HG03108 (cell line): Measurements from ENCODE around the gene FMNL3.
A peak's percentile ranks its signal among the peaks of the same experiment; 100 is the strongest.

Source experiments
- ATAC-seq: cut with Tn5 transposase; IDR thresholded peaks from one replicate; pipeline ENCODE4 v1.9.1; 2021; ENCODE audit warnings: moderate library complexity; ENCODE audit not compliant: unreplicated experiment

The FMNL3 gene

DNA sequence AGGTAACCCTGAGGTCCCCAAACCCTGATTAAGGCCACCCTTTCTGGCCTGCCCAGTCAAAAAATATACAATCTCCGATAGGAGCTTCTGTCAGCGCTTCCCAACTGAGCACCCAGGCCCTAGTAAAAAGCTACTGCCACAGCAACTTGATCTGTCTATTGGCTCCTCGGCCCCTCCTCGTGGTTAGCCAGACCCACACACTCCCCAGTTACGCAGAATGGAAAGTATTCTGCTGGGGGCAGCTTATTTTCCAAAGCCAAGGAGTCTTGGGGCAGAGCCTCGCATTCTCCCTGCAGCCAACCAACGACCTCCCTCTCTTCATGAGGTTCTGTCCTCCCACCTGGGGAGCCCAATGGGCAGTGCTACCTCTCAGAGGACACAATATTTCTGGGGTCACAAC is 32.1 kb downstream of the FMNL3 start:
- no peak for ATAC-seq

DNA sequence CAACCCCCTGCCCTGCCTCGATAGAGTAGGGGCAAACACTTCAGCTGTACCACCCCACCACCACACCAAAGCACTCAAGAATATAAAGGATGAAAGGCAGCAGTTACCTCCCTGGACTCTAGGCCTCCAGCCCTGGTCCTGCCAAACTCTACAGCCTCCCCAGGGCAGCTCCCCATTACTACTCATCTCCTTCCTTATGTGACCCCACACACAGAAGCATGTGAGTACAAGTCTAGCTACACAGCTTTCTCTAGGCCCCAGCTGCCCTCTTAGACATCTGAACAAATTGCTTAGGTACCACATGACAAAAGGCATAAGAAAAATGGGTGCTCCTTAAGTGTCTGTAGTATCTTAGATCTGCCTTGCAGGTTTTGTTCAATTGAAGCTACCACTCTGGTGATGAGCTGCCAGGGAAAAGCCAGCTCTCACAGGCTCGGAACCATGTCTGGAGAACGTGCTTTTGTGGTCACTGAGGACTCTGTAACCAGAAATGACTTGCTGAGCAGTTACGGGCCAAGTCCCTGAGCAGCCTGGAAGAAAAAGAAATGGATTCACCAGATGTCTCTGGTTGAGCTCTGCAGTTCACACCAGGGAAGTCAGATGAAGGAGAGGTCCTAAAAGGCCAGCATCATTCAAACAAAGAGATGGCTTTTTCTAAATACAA is 32.8 kb downstream of the FMNL3 start:
- no peak for ATAC-seq

DNA sequence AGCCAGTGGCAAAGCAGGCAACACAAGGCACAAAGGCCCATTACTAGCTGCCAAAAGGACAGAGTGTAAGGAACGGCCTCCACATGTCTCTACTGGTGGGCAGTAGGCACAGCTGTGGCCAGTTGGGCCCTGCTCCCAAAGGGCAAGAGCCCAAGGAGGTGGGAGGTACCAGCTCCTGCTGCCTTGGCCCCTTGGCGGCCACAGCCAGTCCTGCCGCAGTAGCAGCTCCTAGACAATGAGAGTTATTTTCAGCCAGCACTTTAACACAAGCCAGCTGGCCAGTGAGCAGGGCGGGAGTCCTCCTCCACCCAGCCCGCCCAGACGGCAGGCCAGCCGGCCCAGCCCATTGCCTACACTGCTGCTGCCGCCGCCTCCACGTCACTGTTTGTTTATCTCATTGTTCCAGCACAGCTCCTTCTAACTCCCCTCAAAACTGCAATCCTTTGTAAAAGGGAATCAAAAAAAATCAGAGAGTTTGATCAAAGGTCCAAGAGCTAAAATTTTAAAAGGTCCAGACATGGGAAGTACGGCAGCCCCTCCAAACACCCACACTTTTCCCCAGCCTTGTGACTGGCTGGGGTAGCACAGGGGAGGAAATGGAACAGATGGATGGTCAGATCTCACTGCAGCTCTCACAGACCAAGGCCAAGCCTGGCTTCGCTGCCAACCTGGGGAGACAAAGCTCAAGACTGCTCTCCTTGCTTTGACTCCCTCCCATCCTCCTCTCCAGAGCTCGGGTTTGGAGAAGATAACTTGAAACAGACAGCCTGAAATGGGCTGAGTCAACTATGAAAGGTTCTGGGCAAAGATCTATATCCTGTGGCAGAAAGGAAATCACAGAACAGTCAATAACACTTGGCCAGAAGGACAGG is 33.5 kb downstream of the FMNL3 start:
- no peak for ATAC-seq

DNA sequence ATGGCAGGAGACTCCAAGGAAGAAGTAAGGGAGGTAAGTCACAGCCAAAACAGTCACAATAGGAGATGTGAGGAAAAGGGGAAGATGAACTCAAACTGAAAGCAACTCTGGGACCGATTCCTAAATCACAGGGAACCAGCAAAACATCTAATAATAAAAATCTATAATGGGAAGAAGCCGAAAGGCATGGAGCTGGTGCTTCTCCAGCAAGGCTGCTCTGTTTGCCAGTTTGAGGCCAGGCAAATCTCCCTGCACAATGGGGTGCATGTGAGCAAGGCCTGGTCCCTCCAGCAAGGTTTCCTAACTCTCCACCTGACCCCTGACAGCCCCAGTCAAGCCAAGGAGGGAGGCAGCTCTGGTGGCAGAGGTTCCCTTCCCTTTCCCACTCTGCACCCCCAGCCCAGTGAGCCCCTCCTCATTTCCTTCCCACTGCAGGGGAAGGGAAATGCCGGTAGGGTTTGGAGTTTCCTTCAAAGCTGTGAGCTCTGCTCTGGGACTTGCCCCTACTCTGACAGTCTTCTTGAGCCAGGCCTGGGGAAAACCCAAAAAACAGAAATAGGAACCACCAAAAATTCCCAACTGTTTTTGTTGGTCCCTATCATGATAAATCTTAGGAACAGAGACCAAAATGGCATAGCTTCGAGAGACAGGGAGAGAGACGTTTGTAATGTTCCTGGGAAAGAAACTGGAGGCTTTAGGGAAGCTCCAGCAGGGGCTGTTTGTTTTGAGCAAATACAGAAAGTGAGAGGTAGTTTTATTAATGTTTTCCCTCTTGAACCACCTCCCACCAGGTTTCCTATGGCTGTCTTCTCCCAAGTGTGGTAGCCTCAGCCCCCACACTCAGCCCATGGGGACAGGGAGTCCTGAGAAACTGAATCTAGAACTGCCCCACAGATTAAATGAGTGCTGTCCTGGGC is 34.6 kb downstream of the FMNL3 start:
- ATAC-seq: no peak

DNA sequence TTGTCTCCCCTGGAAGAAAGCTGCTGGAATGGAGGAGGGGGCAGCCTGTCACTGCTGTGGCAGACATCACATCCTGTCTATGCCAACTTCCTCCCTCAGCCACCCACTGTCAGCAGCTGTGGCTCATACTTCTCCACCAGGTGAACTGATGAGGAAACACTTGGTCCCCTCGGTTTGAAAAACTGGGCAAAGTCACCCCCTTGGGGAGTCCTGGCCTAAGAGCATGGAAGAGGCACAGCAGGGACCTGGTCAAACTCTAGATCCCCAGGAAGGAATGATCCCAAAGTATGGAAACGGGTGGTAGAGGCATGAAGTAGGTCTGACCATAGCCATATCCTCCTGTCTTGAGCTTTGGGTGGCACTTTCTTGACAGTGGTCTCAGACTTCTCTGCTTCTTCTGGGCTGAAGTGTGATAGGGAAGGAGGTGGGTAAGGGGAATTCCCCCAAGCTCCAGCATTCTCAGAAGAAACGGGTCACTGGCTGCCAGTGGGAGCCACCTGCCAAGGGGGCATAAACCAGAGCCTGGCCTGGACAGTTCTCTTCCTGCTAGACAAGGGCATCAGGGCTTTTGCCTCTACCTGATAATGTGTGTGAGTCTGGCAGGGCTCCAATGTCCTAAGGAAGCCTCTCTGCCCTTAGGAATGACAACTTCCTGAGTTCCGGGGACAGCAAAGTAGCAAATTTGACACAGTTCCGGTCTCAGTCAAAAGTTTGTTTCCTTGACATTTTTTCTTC is 36.0 kb downstream of the FMNL3 start:
- no peak for ATAC-seq

DNA sequence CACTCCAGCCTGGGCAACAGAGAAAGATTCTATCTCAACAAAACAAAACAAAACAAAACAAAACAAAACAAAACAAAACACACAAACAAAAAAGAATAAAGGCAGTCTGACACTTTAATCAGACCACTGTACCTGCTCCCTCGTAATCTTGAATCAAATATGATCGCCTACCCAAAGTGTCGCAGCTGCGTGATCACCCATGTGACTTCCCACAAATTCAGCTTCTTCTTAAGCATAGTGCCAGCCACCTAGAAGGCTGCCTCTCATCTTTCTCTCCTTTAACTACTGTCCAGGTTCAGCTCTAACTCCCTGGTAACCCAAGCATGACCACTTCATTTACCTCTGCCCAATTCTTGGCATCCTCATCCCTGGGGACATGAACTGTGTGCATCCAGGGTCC is 37.4 kb downstream of the FMNL3 start:
- no peak for ATAC-seq

DNA sequence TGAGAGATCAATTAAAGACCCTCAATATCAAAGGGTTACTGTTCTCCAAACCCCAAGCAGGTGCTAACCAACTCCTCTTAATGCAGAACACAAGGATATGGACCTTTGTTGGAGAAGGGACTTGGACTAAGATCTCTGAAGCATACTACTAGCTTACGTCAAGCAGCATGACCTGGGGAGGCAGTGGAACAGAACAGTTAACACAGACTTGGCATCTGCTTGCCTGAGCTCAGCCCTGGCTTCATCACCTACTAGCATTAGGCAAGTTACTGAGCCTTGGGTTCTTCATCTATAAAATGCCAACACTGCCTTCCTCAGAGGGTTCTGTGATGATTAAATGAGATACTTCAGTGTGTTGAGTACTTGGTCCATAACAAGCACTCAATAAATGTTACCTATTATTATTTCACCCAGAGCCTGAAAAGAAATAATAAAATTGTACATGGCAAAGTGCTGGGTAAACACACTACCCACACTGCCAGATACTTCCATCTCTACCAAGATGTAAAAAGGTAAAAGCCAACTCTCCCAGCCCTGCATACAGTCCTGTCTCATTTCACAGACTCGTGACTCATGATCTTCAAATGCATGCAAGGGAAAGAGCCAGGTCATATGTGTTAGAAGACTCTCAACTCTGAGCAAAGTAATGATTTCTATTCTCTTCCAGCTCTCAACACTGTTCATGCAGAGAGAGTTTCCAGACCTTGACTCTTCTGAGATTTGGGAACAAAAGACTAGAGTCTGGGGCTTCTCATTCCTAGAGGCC is 39.7 kb downstream of the FMNL3 start:
- no peak for ATAC-seq

DNA sequence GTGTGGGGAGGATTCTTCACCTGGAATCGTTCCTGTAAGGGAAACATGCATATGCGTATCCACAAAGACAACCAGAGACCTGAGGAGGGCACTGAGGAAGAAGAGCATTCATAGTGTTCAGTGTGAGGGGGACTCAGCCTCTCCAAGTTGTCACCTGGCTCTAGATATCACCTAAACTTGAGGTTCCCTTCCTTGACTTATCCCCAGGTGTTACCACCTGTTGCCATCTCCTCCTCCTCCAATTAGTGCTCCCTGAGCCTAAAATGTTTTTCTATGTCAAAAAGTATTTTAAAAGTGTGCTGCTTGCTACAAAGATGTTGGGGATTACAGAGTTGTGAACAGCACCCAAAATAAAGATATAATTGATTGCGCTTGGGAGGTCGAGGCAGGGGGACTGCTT is 41.0 kb downstream of the FMNL3 start:
- no peak for ATAC-seq

DNA sequence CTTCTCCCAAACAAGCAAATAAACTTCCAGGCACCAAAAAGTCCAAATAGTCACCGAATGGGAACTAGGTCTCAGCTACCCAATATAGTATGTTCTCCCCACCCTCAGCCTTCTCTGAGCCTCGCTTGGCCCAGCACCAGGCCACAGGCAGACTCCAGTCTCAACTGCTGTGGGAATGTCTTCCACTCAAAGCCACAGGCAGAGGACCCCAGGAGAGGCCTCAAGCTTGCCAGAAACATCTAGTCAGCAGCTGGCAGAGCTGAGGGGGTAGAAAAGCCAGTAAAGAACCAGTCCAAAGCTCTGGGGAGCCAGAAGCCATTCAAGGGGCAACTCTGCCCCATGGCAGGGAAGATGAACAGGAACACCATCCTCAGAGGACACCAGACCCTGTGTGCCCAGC is 41.8 kb downstream of the FMNL3 start:
- no peak for ATAC-seq

DNA sequence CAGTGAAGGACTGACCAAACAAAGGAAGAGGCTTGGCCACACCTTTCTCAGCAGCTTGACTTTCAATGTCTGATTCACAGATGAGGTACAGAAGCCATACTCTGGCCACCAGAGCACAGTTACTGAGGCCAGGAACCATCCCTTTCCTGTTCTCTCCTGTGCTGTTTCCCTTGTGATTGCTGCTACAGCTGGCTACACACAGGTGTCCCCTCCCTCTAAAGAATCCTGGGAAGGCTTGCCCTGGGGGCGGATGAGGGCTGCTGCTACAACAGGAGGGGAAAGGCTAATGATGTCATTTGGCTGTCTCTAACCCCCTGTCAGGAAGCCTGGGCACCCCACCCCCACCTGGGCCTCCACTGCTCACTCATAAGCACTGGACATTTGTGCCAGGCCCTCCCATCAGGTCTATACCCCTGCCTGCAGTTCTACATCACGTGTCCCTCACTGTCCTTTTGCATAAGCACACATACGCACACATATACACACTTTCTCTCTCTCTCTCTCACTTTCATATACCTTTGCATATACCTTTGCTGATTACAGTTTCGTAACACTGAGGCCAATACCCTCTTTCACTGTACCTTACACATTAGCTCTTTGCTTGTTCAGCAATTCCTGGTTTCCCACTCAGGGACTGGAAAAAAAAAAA is 42.5 kb downstream of the FMNL3 start:
- ATAC-seq: peak; percentile 47

DNA sequence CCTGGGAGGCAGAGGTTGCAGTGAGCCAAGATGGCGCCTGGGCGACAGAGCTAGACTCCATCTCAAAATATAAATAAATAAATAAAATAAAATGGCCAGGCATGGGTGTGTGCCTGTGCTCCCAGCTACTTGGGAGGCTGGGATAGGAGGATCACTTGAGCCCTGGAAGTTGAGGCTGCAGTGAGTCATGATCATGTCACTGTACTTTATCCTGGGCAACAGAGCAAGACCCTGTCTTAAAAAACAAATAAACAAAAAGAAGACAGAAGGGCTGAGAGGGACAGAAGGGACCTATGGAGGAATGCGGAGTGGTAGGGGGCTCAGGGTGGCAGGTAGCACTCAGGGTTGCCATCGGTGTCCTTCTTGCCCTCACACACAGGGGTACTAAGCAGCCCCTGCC is 43.0 kb downstream of the FMNL3 start:
- ATAC-seq: no peak

DNA sequence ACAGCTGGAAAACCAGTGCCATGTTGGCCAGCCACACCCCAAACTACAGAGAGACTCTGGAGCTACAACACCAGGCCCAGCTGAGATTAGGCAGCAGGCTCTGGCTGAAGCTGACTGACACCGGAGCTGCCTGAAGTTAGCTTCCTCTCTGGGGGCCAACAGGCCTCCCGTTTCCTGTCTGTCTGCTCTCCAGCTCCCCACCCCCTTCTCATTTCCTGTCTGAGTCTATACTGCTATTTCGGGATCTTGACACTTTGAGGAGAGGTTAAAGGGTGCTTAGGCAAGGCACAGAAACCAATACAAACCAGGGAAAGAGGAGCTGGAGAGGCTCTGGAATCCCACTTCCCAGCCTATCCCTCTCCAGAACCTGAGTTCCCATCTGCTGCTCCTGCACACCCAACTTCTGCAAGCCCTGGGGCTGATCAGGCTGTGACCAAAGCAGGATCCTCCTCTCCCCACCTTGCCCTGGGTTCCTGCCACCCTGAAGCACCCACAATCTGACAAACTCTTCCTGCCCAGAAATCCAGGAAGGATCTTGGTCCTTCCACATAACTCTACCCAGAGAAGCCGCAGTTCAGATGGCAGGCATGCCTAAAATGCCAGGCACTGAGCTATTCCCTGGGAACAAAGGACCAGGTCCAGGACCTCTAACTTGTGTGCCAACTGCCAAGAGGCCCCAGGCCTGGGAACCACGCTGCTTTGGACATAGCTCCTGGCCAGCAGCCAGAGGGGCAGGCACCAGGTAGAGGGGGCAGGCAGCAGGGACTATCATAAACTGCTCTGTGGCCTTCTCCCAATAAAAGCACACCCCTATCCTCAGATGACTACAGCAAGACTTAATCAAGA is 44.0 kb downstream of the FMNL3 start:
- peak; percentile 68 for ATAC-seq

DNA sequence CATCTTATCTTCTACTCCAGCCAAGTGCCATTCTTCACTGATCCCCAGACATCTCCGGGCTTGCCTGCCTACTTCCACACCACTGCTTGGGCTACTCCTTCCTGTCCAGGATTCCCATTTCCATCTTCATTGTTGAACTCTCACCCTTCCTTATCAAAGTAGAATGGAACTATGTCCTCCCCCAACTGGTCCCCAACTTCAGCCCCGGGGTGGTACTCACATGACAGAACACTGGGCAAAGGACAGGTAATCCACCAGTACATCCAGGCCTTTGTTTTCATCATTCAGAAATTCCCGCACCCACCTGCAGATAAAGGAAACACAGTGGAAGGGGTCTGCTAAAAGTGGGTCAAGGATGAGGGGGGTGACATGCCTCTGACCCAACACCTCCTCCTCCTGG is 45.5 kb downstream of the FMNL3 start:
- ATAC-seq: no peak

DNA sequence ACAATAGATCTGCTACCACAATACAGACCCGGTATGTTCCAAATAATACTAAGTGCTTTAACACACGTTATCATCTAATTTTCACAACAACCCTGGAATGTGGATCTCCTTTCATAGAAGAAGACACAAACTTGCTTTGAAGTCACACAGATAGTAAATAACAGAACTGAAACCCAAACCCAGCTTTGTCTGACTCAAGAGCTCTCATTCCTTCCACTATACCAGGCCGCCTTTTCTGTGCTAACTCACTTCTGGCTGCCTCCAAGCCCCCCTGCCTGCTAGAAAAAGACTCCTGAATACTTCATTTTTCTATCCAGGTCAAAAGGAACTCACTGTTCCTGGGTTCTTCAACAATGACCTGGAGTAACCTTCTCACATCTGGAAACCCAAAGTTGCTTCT is 46.0 kb downstream of the FMNL3 start:
- ATAC-seq: no peak

DNA sequence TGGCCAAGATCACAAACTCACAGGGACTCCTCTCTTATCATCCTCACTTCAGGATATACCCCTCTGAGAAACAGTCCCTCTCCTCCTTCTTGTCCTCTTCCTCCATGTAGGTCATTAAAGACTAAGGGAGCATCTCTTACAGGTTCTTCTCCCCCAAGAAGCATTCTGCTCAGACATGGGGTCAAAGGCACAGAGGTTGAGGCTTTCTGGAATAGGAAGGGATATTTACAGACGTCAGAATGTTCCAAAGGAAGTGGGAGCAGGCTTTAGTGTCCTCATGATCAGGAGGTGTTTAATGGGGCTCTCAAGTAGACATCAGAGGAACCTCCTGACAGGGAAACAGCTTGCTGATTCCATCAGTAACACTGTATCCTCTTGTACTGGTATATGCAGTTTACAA is 47.5 kb downstream of the FMNL3 start:
- ATAC-seq: no peak

DNA sequence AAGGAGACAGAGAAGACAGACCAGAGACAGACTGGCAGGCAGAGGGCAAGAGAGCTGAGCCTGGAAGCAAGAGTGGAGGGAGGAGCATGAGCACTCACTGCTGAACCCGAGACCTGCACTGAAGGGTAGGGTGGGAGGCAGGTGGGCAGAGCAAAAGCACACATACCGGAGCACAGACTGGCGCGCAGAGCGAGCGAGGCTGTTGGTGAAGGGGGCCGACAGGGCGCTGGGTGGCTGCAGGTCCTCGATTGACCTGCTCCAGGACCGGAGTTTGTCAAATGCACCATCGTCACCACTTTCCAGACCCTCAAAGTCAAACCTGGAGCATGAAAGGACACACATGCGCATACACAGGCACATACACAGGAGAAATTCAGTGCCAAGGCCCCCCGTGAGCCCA is 48.9 kb downstream of the FMNL3 start:
- no peak for ATAC-seq

DNA sequence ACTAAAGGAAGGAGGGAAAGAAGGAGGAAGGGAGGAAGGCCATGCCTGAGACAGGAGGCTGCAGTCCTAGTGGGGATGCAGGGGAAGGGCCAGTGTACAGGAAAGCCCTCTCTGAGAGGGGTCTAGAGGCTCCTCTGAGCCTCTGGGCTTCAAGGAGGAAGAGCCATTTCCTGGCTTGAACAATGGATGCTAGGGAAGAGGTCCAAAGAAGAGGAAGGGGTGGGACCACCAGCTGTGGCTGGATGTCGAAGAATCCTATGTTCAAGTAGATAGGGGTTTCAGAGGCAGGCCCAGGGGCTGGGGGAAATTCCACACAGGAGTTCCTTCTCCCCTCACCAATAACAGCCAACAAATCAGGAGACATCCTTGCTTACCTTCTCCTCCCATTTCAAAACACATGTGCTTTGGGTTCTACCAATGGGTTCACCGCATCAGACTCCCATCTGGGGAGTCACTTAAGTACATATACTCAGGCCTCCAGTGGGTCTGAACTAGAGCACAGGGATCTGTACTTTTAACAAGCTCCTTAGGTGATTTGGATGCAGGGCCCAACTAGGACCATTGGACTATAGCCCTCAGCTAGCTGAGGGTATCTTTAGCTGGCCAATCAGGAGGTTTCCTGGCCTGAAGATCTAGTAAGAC is 51.5 kb downstream of the FMNL3 start:
- no peak for ATAC-seq

DNA sequence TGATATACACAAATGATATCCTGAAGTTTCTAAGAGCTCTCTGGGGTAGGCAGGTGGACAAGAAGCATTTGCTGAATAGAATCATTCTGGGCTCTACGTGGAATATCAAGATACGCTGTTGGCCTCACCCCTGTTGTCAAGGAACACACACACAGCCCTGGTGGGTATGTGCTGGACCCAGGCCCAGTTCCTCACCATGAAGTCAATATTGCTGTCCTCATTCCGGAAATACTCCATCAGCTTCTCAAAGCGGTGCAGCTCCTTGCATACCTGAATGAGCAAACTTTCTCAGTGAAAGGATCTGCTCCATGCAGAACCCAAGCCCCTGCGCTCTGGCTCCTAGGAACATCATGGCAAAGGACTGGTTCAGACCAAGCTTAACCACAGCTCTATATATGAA is 52.5 kb downstream of the FMNL3 start:
- no peak for ATAC-seq
